Adrenal gland (tissue), 12 donors: ENCODE measurements around the gene ZNF652. TPM values are rescaled to one million over a fixed set of nuclear protein-coding genes. Genes with fewer than 3 reads are reported as not detected.

Experiments used
- DNase-seq, 7 donors: peaks; one replicate each; pipeline ENCODE4 v3.0.0-alpha.2; 2019 to 2020
- H3K27ac ChIP-seq, 5 donors: fragments of 200-600 bp; sonication (generic) in 4 of 5; 1 replicate in 3 of 5; 2 replicates in 2 of 5; pipeline versions ENCODE4 v1.5.1 to v1.8.0; 2016 to 2020; ENCODE audit warnings: mild to moderate bottlenecking in 1 of 5
- H3K27me3 ChIP-seq: fragments of 200-600 bp; 2 replicates; pipeline ENCODE4 v1.8.0; 2021
- H3K36me3 ChIP-seq, 2 donors: fragments of 200-600 bp; replicated peaks in 1 of 2; 1 replicate in 1 of 2; 2 replicates in 1 of 2; pipeline versions ENCODE4 v1.5.1 to v1.8.0; 2018 to 2022
- H3K4me1 ChIP-seq, 2 donors: fragments of 200-600 bp; replicated peaks in 1 of 2; 1 replicate in 1 of 2; 2 replicates in 1 of 2; pipeline versions ENCODE4 v1.5.1 to v1.8.0; 2018 to 2021
- H3K4me3 ChIP-seq, 4 donors: fragments of 200-600 bp; sonication (generic) in 3 of 4; one replicate each; pipeline ENCODE4 v1.5.1; 2016 to 2018
- H3K9me3 ChIP-seq, 3 donors: fragments of 200-600 bp; sonication (generic) in 1 of 3; replicated peaks in 1 of 3; 1 replicate in 2 of 3; 2 replicates in 1 of 3; pipeline versions ENCODE4 v1.5.1 to v1.8.0; 2016 to 2021
- POLR2A ChIP-seq, 2 donors: fragments of 450-650 bp; IDR thresholded peaks; one replicate each; pipeline ENCODE4 v1.6.1; 2017; ENCODE audit warnings: antibody characterized with exemption in 2 of 2, mild to moderate bottlenecking in 2 of 2, moderate library complexity in 1 of 2
- WGBS, 4 donors: extraction: QIAGEN DNeasy Blood & Tissue Kit in 2 of 4; methylation state at CpG; one replicate each; pipeline versions ENCODE4 v1.1.5 to v1.1.7; 2013 to 2017; 5-methylcytosine and 5-hydroxymethylcytosine counted together
- intact Hi-C, 2 donors: fragments of 100-400 bp; cut with DNase I; formaldehyde crosslinking; loops; one replicate each; pipeline versions ENCODE4 v1.14.1 to v1.15.0; 2022 to 2023
- polyA plus RNA-seq, 3 donors: library from polyadenylated mRNA; stranded (reverse); fragments of 200-250 nt in 2 of 3; fragments of 350-450 nt in 1 of 3; fragmentation: Illumina TruSeq in 1 of 3; extraction: RNeasy Lipid Tissue Mini Kit (QIAGEN cat#74804) in 1 of 3; gene quantifications; one replicate each; pipeline ENCODE4 v1.2.3, GENCODE V29; 2013 to 2014
- total RNA-seq, 9 donors: library from RNA; depleted of rRNA in 4 of 9; stranded (reverse); fragments of >200 nt in 4 of 9; fragments of 120-200 nt in 1 of 9; fragmentation: NEBNext Ultra II Directional in 1 of 9; extraction: Animal tissue kit (Norgen Biotek cat#: 25700) in 1 of 9; gene quantifications; one replicate each; pipeline versions ENCODE4 v1.1.0 to v1.2.4, GENCODE V29; 2013 to 2023
- TF ChIP-seq, protein P1 (sequence below), 6 experiments: fragments of 450-650 bp in 4 of 6; fragments of 200-600 bp in 2 of 6; sonication (generic) in 1 of 6; IDR thresholded peaks; 1 replicate in 5 of 6; 2 replicates in 1 of 6; pipeline versions ENCODE4 v1.5.1 to v1.8.0; 2016 to 2021; ENCODE audit warnings: antibody characterized with exemption in 6 of 6, mild to moderate bottlenecking in 2 of 6, moderate library complexity in 1 of 6
- donor health status: healthy with polysubstance abuse.
- donor health status: Bipolar disorder and iron deficiency.
- donor health status: DM: yes; HTN: yes; CAD: no.
- donor health status: DM: no; HTN: no; CAD: no.
- donor health status: DM: no; HTN: no; CAD: no.
- donor health status: DM: yes; HTN: yes; CAD: no.

Gene ZNF652
- total and polyA plus RNA-seq, 12 donors: 22.7 to 58.7 (median 48.1) TPM

DNA sequence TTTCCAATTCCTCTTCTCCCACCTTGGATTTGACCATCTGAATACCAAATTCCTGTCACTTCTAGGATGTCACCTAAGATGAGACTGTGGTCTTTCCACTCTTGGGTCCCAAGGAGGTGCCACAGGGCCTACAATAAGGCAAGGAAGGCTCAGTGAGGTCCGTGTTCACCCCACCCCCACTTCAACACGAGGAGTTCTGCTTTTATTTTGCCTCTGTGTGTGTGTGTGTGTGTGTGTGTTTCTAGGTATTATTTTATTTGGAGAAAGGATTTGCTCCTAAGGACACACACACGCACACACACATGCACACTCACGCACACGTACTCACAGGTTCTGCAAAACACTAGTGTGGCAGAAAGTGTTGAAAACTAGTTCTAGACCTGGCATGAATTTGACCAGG, 106.9 kb downstream of the ZNF652 start:
- Histone ChIP-seq H3K27me3 (no peaks in the 10 kb centered on the region), H3K36me3 (no peaks in the 10 kb centered on the region), H3K4me1 (peaks cover 0 to 4% of the 10 kb centered on the region in 2 donors), H3K27ac (no peak overlapping the region), H3K9me3 (no peaks in the 10 kb centered on the region), H3K4me3 (no peak overlapping the region)
- intact Hi-C loops: no loop called here
- WGBS, 4 donors: 58 to 88% (median 75%) methylated on average over 5 of the region's 5 CpGs
- TF ChIP-seq, protein P1, sequence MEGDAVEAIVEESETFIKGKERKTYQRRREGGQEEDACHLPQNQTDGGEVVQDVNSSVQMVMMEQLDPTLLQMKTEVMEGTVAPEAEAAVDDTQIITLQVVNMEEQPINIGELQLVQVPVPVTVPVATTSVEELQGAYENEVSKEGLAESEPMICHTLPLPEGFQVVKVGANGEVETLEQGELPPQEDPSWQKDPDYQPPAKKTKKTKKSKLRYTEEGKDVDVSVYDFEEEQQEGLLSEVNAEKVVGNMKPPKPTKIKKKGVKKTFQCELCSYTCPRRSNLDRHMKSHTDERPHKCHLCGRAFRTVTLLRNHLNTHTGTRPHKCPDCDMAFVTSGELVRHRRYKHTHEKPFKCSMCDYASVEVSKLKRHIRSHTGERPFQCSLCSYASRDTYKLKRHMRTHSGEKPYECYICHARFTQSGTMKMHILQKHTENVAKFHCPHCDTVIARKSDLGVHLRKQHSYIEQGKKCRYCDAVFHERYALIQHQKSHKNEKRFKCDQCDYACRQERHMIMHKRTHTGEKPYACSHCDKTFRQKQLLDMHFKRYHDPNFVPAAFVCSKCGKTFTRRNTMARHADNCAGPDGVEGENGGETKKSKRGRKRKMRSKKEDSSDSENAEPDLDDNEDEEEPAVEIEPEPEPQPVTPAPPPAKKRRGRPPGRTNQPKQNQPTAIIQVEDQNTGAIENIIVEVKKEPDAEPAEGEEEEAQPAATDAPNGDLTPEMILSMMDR (IDR thresholded peaks at IDR 0.05): no peak
- TF ChIP-seq POLR2A (IDR thresholded peaks at IDR 0.05): no peak
- DNase-seq: no peak

DNA sequence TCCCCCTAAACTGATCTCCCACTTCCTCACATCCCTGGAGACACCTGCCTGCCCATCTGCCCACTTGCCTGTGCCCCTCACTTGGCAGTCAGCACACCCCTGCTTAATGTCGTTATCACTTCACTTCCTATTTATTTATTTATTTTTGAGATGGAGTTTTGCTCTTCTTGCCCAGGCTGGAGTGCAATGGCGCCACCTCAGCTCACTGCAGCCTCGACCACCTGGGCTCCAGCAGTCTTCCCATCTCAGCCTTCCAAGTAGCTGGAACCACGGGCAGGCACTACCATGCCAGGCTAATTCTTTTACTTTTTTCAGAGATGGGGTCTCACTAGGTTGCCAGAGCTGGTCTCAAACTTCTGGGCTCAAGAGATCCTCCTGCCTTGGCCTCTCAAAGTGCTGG, 108.0 kb downstream of the ZNF652 start:
- H3K27me3 ChIP-seq: no peaks in the 10 kb centered on the region
- H3K4me3 ChIP-seq: no peak overlapping the region
- H3K36me3 ChIP-seq: no peaks in the 10 kb centered on the region
- intact Hi-C loops: no loop called here
- no peak for DNase-seq
- WGBS, 4 donors: 69 to 88% (median 84%) methylated on average over 4 of the region's 4 CpGs
- H3K27ac ChIP-seq: no peak overlapping the region
- peaks cover 0 to 4% of the 10 kb centered on the region in 2 donors for H3K4me1 ChIP-seq
- TF ChIP-seq POLR2A (IDR thresholded peaks at IDR 0.05): no peak
- TF ChIP-seq, protein P1 (IDR thresholded peaks at IDR 0.05): no peak
- H3K9me3 ChIP-seq: no peaks in the 10 kb centered on the region

DNA sequence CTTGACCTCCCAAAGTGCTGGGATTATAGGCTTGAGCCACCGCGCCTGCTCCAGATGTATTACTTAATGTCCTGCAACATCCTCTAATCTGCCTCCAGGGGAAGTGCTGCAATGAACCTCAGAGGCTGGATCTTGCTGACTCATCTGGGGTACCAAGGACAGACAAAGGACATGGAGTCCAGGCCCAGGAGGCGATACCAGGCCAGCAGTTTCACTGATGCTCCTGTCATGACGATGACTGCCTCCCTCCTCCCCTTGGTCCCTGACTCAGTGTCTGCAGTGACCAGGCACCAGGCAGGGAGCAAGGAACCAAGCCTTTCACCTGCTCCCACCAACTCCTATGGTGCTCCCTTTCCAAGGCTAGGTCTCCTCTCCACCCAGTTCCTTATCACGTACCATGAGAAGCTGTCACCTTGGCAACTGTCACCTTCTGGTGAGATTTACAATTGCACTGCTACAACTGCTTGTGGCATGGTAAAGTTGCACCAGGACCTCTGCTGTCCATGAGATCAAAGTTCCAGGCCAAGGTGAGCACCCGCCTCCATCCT, 109.8 kb downstream of the ZNF652 start:
- no peaks in the 10 kb centered on the region for H3K36me3 ChIP-seq
- intact Hi-C loops: no loop called here
- no peaks in the 10 kb centered on the region for H3K9me3 ChIP-seq
- TF ChIP-seq, protein P1 (IDR thresholded peaks at IDR 0.05): peak in 1 of 6 experiments; percentile 14
- TF ChIP-seq POLR2A (IDR thresholded peaks at IDR 0.05): no peak
- H3K4me3 ChIP-seq: no peak overlapping the region
- H3K27me3 ChIP-seq: no peaks in the 10 kb centered on the region
- DNase-seq: peak; percentile 77 to 92 (median 84)
- WGBS, 4 donors: 42 to 54% (median 44%) methylated on average over 4 to 6 of the region's 6 CpGs
- peak overlapping the region in 1 of 5 donors; percentile 70 for H3K27ac ChIP-seq
- H3K4me1 ChIP-seq: peaks cover 0 to 4% of the 10 kb centered on the region in 2 donors

DNA sequence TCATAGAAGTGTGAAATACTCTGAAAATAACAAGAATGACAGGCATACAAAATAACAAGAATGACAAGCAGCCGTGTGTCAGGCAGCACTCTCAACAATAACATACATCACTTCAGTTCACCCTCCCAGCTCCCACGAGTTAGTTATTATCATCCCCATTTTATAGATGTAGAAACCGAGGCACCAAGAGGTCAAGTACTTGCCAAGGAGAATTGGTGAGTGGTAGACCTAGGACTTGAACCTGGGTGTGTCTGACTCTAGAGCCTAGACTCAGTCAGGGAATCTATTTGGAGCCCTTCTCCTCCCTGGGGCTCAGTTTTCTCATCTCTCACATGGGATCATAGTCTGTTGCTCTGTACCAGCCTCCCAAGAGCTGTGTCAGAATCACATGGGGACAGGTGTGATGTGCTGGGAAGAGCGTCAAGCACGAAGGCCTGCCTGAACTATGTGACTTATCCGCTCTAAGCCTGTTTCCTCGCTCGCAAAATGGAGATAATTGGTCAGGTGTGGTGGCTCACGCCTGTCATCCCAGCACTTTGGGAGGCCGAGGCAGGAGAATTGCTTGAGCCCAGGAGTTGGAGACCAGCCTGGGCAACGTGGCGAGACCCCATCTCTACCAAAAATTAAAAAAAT, 112.0 kb downstream of the ZNF652 start:
- H3K36me3 ChIP-seq: no peaks in the 10 kb centered on the region

More for the DNA sequence above, 112.0 kb downstream of the ZNF652 start:
- Histone ChIP-seq H3K4me1 (peaks cover 0 to 4% of the 10 kb centered on the region in 2 donors), H3K27ac (no peak overlapping the region), H3K4me3 (no peak overlapping the region), H3K9me3 (no peaks in the 10 kb centered on the region), H3K27me3 (no peaks in the 10 kb centered on the region)
- 91 to 95% (median 92%) methylated on average over 9 to 12 of the region's 12 CpGs for WGBS, 4 donors
- no peak for TF ChIP-seq POLR2A (IDR thresholded peaks at IDR 0.05)
- no peak for DNase-seq
- intact Hi-C loops: no loop called here
